ENCODE results near the gene FGD3. TPM values are rescaled to one million over a fixed set of nuclear protein-coding genes. Genes with fewer than 3 reads are reported as not detected.

FGD3 gene
- total RNA-seq, 1 experiment from 2014 or later: 89.0 TPM

DNA sequence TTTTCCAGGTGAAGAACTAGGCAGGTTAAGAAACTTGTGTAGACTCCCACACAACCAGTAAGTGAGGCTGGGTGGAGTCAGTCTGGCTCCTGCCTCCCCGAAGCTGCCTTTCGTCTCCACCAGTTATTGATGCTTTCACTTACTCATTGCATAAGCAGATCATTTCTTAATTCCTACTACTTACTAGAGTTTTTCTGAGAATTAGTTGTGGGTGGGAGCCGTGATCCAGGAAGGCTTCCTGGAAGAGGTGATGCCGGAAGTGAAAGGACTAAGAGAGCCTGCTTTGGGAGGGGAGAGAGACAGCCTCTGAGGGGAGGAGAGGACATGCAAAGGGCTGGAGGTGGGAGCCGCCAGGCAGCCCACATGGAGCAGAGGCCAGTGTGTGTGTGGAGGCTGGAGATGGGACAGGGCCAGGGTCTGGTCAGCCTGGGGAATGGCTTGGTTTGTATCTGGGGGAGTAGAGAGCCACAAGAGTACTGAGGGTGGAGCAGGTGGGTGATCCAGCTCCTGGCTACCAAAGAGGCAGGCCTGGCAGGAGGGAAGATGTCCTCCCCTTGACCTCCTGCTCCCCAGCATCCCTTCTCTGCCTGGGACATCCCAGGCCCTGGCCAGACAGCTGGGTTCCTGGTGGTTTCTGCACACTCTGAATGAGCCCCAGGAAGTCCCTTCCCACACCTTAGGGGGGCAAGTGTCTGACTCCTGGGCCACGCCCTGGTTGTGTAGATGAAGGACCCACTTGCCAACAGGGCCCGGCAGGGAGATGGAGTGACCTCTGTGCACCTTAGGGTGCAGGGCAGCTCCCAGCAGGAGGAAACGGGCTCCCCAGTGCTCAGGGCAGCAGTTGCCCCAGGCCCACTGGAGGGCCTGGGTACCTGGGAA is 136.5 kb downstream of the FGD3 start:
- no peaks in the 10 kb centered on the region for H3K36me3 ChIP-seq (ENCODE audit: low read depth)
- ChIA-PET CTCF (no interaction called here), POLR2A (ENCODE audit: unreplicated experiment) (interaction anchor here (0.6 kb wide), 1 partner anchor 11 kb away, joined by 3 read pairs; no protein-coding TSS in a partner anchor)
- TF ChIP-seq, protein P1, sequence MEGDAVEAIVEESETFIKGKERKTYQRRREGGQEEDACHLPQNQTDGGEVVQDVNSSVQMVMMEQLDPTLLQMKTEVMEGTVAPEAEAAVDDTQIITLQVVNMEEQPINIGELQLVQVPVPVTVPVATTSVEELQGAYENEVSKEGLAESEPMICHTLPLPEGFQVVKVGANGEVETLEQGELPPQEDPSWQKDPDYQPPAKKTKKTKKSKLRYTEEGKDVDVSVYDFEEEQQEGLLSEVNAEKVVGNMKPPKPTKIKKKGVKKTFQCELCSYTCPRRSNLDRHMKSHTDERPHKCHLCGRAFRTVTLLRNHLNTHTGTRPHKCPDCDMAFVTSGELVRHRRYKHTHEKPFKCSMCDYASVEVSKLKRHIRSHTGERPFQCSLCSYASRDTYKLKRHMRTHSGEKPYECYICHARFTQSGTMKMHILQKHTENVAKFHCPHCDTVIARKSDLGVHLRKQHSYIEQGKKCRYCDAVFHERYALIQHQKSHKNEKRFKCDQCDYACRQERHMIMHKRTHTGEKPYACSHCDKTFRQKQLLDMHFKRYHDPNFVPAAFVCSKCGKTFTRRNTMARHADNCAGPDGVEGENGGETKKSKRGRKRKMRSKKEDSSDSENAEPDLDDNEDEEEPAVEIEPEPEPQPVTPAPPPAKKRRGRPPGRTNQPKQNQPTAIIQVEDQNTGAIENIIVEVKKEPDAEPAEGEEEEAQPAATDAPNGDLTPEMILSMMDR (conservative IDR thresholded peaks at IDR 0.05): no peak
- TF ChIP-seq EZH2 (IDR thresholded peaks at IDR 0.05; ENCODE audit: low read depth): no peak
- no peaks in the 10 kb centered on the region for H3K27me3 ChIP-seq (ENCODE audit: insufficient read depth, low read depth)
- DNase-seq: no peak
- no TSS peak for BruUV-seq (replicated peaks)
- no peaks in the 10 kb centered on the region for H3F3A ChIP-seq (ENCODE audit: insufficient read depth, low read depth)
- no peaks in the 10 kb centered on the region for H4K20me1 ChIP-seq (ENCODE audit: insufficient read depth)
- H3K27ac ChIP-seq: no peak overlapping the region
- H3K9me3 ChIP-seq (ENCODE audit: insufficient read depth, low read depth): no peaks in the 10 kb centered on the region; the same call in 1 of the 2 replicates
- intact Hi-C loops (cut with micrococcal nuclease; ENCODE audit: unreplicated experiment): no loop called here
- no peak overlapping the region for H2AFZ ChIP-seq
- H3K4me3 ChIP-seq: no peak overlapping the region
- peaks cover 6% of the 10 kb centered on the region; the same call in 1 of the 2 replicates for H3K4me1 ChIP-seq (replicated peaks; ENCODE audit: insufficient read depth)
- no peaks in the 10 kb centered on the region for H3K9me2 ChIP-seq (ENCODE audit: insufficient read depth)
- H3K79me2 ChIP-seq (ENCODE audit: low read depth): no peaks in the 10 kb centered on the region
- H3K4me2 ChIP-seq: no peak overlapping the region; the same call in 1 of the 2 replicates

DNA sequence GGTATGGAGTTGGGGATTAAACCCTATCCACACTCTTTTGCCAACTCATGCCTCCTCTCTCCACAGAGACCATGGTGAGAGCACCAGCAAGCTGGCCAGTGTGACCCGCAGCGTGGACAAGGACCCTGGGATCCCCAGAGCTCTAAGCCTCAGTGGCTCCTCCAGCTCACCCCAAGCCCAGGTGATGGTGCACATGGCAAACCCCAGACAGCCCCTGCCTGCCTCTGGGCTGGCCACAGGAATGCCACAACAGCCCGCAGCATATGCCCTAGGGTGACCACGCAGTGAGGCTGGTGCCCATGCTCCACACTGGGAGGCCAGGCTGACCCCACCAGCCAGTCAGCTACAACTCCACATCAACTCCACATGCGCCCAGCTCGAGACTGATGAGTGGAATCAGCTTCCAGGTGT is 137.2 kb downstream of the FGD3 start:
- no peaks in the 10 kb centered on the region for H3K27me3 ChIP-seq (ENCODE audit: insufficient read depth, low read depth)
- no peaks in the 10 kb centered on the region for H4K20me1 ChIP-seq (ENCODE audit: insufficient read depth)
- no peaks in the 10 kb centered on the region for H3F3A ChIP-seq (ENCODE audit: insufficient read depth, low read depth)
- H3K79me2 ChIP-seq (ENCODE audit: low read depth): no peaks in the 10 kb centered on the region
- intact Hi-C loops (cut with micrococcal nuclease; ENCODE audit: unreplicated experiment): no loop called here
- no TSS peak for BruUV-seq (replicated peaks)
- ChIA-PET POLR2A (ENCODE audit: unreplicated experiment) (no interaction called here), CTCF (no interaction called here)
- no peak for DNase-seq
- TF ChIP-seq, protein P1 (conservative IDR thresholded peaks at IDR 0.05): no peak
- TF ChIP-seq EZH2 (IDR thresholded peaks at IDR 0.05; ENCODE audit: low read depth): no peak
- no peak overlapping the region for H3K4me2 ChIP-seq
- H3K4me1 ChIP-seq (replicated peaks; ENCODE audit: insufficient read depth): peaks cover 6% of the 10 kb centered on the region; the same call in 1 of the 2 replicates
- H3K9me2 ChIP-seq (ENCODE audit: insufficient read depth): no peaks in the 10 kb centered on the region
- H3K9me3 ChIP-seq (ENCODE audit: insufficient read depth, low read depth): no peaks in the 10 kb centered on the region; the same call in 1 of the 2 replicates
- no peaks in the 10 kb centered on the region for H3K36me3 ChIP-seq (ENCODE audit: low read depth)
- no peak overlapping the region for H2AFZ ChIP-seq
- no peak overlapping the region for H3K27ac ChIP-seq
- no peak overlapping the region for H3K4me3 ChIP-seq

DNA sequence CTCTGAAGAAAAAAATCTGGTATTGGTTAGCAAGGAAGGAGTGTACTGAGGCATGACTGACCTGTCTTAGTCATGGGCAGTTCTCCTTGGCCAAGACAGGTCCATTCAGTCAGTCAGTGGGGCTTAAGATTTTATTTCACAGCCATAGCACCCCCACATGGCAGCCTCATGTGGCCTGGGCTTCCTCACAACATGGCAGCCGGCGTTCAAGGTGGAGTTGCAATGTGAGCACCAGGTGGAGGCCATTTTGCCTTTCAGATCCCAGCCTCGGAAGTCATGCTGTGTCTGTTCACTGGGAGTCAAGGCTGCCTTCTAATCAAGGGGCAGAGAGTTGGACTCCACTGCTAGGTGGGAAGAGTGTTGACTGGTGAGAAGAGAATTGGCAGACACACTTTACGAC is 138.4 kb downstream of the FGD3 start:
- no peak overlapping the region for H3K4me2 ChIP-seq
- TF ChIP-seq, protein P1 (conservative IDR thresholded peaks at IDR 0.05): no peak
- TF ChIP-seq EZH2 (IDR thresholded peaks at IDR 0.05; ENCODE audit: low read depth): no peak
- H3K9me2 ChIP-seq (ENCODE audit: insufficient read depth): no peaks in the 10 kb centered on the region
- ChIA-PET POLR2A (ENCODE audit: unreplicated experiment) (interaction anchor here (0.7 kb wide), 1 partner anchor 338 kb away, joined by 4 read pairs; no protein-coding TSS in a partner anchor), CTCF (no interaction called here)
- H3K9me3 ChIP-seq (ENCODE audit: insufficient read depth, low read depth): peaks cover 7% of the 10 kb centered on the region
- no peak overlapping the region for H2AFZ ChIP-seq
- no peaks in the 10 kb centered on the region for H3K27me3 ChIP-seq (ENCODE audit: insufficient read depth, low read depth)
- H3K4me1 ChIP-seq (replicated peaks; ENCODE audit: insufficient read depth): peaks cover 6% of the 10 kb centered on the region; the same call in 1 of the 2 replicates
- intact Hi-C loops (cut with micrococcal nuclease; ENCODE audit: unreplicated experiment): no loop called here
- no peak for DNase-seq
- peaks cover 5% of the 10 kb centered on the region for H3F3A ChIP-seq (ENCODE audit: insufficient read depth, low read depth)
- H3K4me3 ChIP-seq: no peak overlapping the region
- no TSS peak for BruUV-seq (replicated peaks)
- H4K20me1 ChIP-seq (ENCODE audit: insufficient read depth): no peaks in the 10 kb centered on the region
- H3K27ac ChIP-seq: no peak overlapping the region
- no peaks in the 10 kb centered on the region for H3K36me3 ChIP-seq (ENCODE audit: low read depth)
- H3K79me2 ChIP-seq (ENCODE audit: low read depth): no peaks in the 10 kb centered on the region

Other genes with a start within 250 kb of the FGD3 start
- gene BICD2, start 182.7 kb upstream of the FGD3 start, total RNA-seq (2021): 40.0 and 40.6 TPM in 2 replicates
- gene ZNF484, start 69.5 kb upstream of the FGD3 start, total RNA-seq (2021): 8.4 and 10.8 TPM in 2 replicates
- gene SUSD3, start 111.2 kb downstream of the FGD3 start, total RNA-seq (2021): 8.4 and 8.7 TPM in 2 replicates
- 97.5 and 122 TPM in 2 replicates for gene CARD19, start 148.7 kb downstream of the FGD3 start, total RNA-seq (2021)
- 115 TPM in 2 replicates for gene NINJ1, start 186.7 kb downstream of the FGD3 start, total RNA-seq (2021)
- 44.6 and 61.3 TPM in 2 replicates for gene WNK2, start 236.6 kb downstream of the FGD3 start, total RNA-seq (2021)